Left colon (tissue), 2 donors: ENCODE results near the gene ZC3H12A. TPM values are rescaled to one million over a fixed set of nuclear protein-coding genes. Genes with fewer than 3 reads are reported as not detected.

ENCODE experiments used
- ATAC-seq: fragments of 200-7000 bp; cut with Tn5 transposase; one replicate; pipeline ENCODE4 v1.9.1; 2020; ENCODE audit warnings: mild to moderate bottlenecking, moderate library complexity
- DNase-seq, 2 donors: peaks; one replicate each; pipeline ENCODE4 v3.0.0-alpha.2; 2020
- intact Hi-C, 2 donors: fragments of 100-400 bp; cut with DNase I in 1 of 2; cut with micrococcal nuclease in 1 of 2; formaldehyde crosslinking; loops; one replicate each; pipeline versions ENCODE4 v1.11.2 to v1.14.0; 2022; cut with DNase I, micrococcal nuclease
- total RNA-seq, 2 donors: library from RNA; stranded (reverse); fragmentation: NEBNext Ultra II Directional; extraction: Animal tissue kit (Norgen Biotek cat#: 25700); gene quantifications; one replicate each; pipeline ENCODE4 v1.2.1, GENCODE V29; 2021
- donor health status: DM: no; HTN: no; CAD: no.
- donor health status: DM: yes; HTN: yes; CAD: no.

The ZC3H12A gene
- total RNA-seq, 2 donors from 2014 or later, result 24.0 to 61.6 TPM

DNA sequence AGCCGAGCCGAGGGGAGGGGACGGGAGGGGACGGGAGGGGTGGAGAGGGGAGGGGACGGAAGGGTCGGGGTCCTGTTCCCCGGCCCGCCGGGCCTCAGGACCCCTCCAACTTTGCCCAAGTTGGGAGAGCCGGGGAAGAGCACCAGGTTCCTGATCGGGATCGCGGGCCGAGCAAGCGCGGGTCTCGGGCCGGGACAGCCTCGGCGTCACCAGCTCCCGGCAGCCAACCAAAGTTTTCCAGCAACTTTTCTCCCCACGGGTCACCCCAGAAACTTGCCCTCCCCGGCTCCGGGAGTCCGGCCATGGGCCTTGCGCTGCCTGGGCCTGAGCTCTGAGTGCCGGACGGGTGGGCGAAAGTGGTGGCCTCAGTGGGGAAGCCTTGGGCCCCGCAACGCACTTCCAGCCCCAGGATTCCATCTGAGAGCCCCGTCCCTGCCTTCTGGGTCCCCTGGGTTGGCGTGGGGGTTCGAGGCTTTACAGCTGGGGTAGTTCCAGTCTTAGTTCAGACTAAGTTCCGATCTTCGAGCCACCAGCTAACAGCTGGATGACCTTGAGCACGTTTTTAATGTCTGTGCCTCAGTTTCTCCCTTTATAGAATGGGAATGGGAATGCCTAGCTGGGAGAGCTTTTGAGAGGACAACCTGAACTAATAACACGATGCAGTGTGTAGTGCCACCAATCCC lies 458 bp downstream of the ZC3H12A start:
- intact Hi-C loops, result loop anchor here in 1 of 2 donors (10.0 kb wide), 1 partner anchor 1080 kb away; the partner anchor contains the start of gene LSM10
- DNase-seq (peak; percentile 45 to 48), ATAC-seq (no peak)

DNA sequence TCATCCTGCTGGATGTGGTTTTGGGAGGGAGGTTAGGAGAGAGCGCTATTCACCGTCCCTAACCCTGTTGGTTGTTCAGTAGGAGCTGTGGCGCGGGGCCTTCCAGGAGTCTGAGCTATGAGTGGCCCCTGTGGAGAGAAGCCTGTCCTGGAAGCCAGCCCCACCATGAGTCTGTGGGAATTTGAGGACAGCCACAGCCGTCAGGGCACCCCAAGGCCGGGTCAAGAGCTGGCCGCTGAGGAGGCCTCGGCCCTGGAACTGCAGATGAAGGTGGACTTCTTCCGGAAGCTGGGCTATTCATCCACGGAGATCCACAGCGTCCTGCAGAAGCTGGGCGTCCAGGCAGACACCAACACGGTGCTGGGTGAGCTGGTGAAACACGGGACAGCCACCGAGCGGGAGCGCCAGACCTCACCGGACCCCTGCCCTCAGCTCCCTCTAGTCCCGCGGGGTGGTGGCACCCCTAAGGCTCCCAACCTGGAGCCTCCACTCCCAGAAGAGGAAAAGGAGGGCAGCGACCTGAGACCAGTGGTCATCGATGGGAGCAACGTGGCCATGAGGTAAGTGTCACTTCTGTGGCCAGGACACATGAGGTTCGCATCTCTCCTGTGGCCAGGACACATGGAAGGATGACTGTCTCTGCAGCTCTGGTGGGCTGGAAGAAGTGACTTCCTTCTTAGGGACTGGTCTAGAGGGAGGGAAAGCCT lies 1.2 kb downstream of the ZC3H12A start:
- no peak for ATAC-seq
- intact Hi-C loops, result loop anchor here in 1 of 2 donors (10.0 kb wide), 1 partner anchor 1081 kb away; the partner anchor contains the start of gene LSM10
- DNase-seq, result peak; percentile 31 to 45

GRCh38 chr1:37476087-37476452 lies 1.7 kb downstream of the ZC3H12A start:
- DNase-seq, result peak; percentile 31

GRCh38 chr1:37476460-37477197 lies 2.2 kb downstream of the ZC3H12A start:
- intact Hi-C loops, result loop anchor here in 1 of 2 donors (10.0 kb wide), 1 partner anchor 1082 kb away; the partner anchor contains the start of gene LSM10
- peak; percentile 74 to 88 for DNase-seq
- peak; percentile 25 for ATAC-seq

More at GRCh38 chr1:37476087-37476452, 1.7 kb downstream of the ZC3H12A start:
- intact Hi-C loops, result loop anchor here in 1 of 2 donors (10.0 kb wide), 1 partner anchor 1081 kb away; the partner anchor contains the start of gene LSM10
- no peak for ATAC-seq

DNA sequence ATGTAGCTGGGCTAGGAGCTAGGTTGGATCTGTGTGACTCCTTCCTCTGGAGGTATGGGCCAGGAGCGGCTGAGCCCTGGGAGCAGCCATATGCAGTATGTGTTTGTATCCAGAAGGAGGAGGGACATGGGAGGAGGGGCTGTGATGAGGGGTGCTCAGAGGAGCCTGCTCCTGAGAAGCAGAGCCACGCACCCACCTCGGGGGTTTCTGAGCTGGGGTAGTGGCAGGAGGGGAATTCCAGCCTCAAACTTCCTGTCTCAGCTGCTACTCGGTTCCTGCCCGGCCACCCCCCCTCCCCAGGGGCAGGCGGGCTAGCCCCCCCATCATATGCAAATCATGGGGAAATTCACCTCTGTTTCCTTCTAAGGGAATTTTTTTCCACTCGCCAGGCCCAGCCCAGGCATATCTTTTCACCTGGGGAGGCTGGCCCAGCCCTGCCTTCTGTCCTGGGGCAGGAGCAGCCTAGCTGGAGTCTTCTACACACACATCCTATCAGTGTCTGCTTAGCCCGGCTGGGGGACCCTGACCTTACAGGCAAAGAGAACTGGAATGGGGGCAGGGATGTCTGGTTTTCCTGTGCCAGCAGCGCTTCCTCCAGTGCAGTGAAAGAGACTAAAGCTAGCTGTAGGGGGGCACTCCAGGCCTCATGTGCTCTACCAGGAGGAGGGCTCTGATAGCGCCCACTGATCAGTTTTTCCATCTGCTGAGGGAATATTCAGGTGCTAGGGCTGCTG lies 3.0 kb downstream of the ZC3H12A start:
- intact Hi-C loops, result loop anchor here in 1 of 2 donors (10.0 kb wide), 1 partner anchor 1083 kb away; the partner anchor contains the start of gene LSM10
- ATAC-seq (peak; percentile 27), DNase-seq (peak; percentile 79 to 90)

GRCh38 chr1:37477946-37478345 lies 3.6 kb downstream of the ZC3H12A start:
- DNase-seq (peak; percentile 40 to 46), ATAC-seq (no peak)
- intact Hi-C loops, result loop anchor here in 1 of 2 donors (10.0 kb wide), 1 partner anchor 1083 kb away; the partner anchor contains the start of gene LSM10

DNA sequence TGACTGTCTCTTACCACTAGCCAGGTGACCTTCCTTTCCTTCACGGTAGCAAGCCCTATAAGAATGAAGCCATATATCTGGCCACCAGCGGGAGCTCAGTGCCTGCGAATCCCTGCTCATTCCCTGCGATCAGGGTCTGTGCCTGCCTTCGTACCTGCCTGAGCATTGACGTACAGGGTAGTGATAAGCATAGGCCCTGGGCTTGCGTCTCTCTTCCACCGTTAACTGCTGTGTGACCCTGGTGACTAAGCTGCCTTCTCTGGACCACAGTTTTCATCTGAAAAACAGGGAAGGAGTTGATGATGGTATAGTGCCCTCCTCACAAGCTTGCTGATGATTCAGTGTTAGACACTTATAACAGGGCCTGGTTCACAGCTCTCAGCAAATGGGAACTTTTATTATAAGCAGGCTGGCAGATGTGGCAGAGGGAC lies 4.1 kb downstream of the ZC3H12A start:
- peak; percentile 26 to 33 for DNase-seq
- intact Hi-C loops, result loop anchor here in 1 of 2 donors (10.0 kb wide), 1 partner anchor 1084 kb away; the partner anchor contains the start of gene LSM10
- ATAC-seq, result no peak

- ATAC-seq, result no peak
Observed at GRCh38 chr1:37478890-37479254, 4.5 kb downstream of the ZC3H12A start.

DNA sequence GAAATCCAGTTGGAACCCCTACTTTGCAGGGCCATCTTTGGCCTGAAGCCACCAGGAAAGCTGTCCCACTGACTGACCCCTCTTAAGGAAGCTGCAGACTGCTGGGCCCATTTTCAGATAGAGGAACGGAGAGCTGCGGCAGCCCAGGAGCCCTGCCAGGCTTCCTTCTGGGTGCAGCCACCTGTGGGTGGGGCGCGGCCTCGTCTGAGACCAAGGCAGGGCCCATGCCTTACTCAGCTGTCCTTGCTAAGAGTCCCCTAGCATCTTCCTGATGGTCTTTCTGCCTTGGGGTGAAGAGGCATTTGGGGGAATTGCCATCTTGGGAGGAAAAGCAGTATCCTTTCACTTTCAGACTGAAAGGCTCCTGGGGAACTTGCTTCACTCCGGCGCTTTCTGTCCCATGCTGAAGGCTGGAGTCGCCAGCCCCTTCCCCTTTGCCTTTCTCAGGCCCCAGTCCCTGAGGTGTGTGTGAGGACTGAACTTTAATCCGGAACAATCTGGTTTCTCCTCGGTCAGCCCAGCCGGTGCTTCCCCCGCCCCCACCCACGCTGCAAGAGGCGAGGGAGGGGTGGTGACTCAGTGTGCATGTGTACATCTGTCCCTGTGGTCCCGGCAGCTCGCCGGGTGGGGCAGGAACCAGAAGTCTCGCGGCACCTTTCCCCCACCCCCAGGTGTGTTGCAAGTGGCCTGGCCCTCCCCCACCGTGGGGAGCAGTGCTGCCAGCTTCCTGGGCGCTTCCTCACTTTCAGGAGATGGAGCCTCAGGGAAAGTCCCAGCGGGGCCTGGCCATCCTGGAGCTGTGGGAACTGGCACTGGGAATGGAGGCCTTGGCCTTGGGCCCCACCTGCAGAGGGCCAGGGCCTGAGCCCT lies 5.1 kb downstream of the ZC3H12A start:
- DNase-seq (peak; percentile 93 to 99), ATAC-seq (peak; percentile 74)
- intact Hi-C loops, result loop anchor here in 1 of 2 donors (10.0 kb wide), 1 partner anchor 1085 kb away; the partner anchor contains the start of gene LSM10

More at GRCh38 chr1:37478890-37479254, 4.5 kb downstream of the ZC3H12A start:
- intact Hi-C loops, result loop anchor here in 1 of 2 donors (10.0 kb wide), 1 partner anchor 1084 kb away; the partner anchor contains the start of gene LSM10
- peak; percentile 30 to 42 for DNase-seq

DNA sequence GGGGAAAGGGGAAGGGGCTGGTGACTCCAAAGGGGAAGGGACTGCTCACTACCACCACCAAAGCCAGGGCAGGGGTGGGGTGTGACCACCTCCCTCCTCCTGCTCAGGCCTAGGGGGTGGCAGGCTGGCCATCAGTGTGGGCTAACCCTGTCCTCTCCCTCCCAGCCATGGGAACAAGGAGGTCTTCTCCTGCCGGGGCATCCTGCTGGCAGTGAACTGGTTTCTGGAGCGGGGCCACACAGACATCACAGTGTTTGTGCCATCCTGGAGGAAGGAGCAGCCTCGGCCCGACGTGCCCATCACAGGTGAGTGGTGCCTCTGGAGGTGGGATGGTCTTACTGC lies 5.7 kb downstream of the ZC3H12A start:
- DNase-seq, result peak; percentile 47 to 58
- intact Hi-C loops, result no loop called here
- no peak for ATAC-seq

DNA sequence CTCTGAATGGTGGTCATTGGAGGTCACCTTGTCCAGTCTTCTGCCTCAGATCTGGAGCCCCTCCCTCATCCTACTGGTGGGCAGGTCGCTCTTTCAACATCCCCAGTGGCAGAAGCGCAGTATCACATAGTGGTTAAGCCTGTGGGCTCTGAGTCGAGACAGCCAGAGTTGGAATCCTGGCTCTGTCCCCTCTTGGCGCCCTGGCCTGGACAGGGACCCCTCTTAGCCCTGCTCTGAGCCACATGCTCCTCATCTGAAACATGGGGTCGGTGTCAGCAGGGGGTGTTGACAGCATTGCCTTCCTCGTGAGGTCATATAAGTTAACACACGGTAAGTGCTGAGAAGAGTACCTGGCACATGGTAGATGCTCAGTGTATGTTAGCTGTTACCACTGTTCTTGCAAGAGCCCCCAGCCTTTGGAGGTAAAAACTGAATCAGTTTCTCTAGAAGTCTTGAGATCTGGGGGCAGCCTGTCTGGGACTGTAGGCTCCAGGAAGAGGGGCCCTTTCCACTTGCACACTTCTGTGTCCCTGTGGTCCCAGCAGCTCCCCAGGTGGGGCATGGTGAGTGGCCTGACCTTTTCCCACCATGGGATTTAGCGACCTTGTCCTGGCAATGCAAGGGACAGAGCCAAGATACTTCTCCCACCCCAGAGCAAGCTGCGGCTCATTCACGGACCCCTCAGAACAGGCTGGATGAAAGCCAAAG lies 6.4 kb downstream of the ZC3H12A start:
- DNase-seq, result peak in 1 of 2 donors; percentile 31
- ATAC-seq, result no peak
- intact Hi-C loops, result no loop called here

DNA sequence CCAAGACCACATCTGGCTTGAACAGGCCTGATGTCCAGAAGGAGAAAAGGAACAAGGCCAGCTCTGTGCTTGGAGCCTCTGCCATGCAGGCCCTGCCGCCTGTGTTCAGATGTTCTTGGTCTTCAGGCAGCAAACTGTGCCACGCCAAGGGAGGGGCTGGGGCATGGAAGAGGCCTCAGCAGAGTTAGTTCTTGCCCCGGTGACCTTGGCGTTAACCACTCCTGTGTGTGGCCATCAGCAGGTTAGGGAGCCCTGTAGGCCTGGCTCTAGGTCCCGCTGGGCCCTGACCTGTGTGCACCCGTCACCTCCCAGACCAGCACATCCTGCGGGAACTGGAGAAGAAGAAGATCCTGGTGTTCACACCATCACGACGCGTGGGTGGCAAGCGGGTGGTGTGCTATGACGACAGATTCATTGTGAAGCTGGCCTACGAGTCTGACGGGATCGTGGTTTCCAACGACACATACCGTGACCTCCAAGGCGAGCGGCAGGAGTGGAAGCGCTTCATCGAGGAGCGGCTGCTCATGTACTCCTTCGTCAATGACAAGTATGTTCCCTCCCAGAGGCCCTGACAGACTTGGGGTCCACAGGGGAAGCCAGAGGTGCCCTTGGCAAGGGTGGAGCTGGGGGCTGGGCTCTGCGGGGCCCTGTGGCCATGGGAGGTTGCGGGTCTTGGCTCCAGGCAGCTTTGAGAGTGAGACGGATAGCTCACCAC lies 7.1 kb downstream of the ZC3H12A start:
- DNase-seq (peak; percentile 12 to 31), ATAC-seq (no peak)
- intact Hi-C loops, result no loop called here

DNA sequence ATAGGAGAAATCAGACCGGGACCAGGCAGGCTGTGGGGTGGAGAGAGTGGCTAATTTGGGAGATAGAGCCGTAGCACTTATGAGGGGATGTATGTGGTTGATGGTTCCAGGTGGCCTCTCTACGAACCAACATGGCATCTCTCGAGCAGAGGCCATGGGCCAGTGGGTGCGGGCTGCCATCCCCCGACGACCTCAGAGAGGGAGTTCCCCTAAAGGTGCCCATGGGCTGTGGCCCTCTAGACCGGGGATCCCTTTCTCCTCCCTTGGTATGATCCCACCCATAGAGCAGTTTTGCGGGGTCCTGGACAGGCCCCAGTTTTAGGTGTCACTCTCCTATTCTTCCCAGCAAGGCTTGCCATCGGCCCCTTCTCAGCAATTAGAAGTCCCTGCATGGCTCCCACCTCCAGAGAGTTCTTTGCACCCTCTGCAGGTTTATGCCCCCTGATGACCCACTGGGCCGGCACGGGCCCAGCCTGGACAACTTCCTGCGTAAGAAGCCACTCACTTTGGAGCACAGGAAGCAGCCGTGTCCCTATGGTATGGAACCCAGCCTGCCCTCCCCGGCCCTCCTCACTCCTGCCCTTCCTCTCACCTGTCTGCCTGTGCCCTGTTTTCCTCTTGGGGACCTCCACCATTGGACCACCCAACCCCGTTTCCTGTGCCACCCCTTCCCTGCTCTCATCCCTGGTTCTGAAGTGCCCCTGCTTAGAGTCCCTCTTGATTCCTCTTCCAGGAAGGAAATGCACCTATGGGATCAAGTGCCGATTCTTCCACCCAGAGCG lies 7.8 kb downstream of the ZC3H12A start:
- ATAC-seq (no peak), DNase-seq (no peak)
- intact Hi-C loops, result no loop called here

DNA sequence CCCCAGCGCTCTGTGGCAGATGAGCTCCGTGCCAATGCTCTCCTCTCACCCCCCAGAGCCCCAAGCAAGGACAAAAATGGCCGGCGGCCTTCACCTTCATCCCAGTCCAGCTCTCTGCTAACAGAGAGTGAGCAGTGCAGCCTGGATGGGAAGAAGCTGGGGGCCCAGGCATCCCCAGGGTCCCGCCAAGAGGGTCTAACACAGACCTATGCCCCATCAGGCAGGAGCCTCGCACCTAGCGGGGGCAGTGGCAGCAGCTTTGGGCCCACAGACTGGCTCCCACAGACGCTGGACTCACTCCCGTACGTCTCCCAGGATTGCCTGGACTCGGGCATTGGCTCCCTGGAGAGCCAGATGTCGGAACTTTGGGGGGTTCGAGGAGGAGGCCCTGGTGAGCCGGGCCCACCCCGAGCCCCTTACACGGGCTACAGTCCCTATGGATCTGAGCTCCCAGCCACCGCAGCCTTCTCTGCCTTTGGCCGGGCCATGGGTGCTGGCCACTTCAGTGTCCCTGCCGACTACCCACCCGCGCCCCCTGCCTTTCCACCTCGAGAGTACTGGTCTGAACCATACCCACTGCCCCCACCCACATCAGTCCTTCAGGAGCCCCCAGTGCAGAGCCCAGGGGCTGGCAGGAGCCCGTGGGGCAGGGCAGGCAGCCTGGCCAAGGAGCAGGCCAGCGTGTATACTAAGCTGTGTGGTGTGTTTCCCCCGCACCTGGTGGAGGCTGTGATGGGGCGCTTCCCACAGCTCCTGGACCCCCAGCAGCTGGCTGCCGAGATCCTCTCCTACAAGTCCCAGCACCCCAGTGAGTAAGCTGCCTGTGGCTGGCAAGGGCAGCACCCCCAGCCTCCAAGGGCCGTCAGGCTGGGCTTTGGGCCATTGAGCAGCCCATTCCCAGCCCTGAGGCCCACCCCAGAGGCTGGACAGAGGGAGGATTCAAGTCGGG lies 8.7 kb downstream of the ZC3H12A start:
- intact Hi-C loops, result no loop called here
- DNase-seq, result peak in 1 of 2 donors; percentile 20
- ATAC-seq, result no peak
